SU-DHL-6 (cell line): ENCODE data around the gene AMBP.

Experiments used
- H2AFZ ChIP-seq: fragments of 200-600 bp; sonication (generic); 2 replicates; pipeline ENCODE4 v1.6.1; 2014; ENCODE audit warnings: low read depth, mild to moderate bottlenecking, moderate library complexity, mixed read lengths, antibody characterized with exemption, low read length; ENCODE audit not compliant: severe bottlenecking
- H3F3A ChIP-seq: fragments of 200-600 bp; shearing (Covaris generic); 2 replicates; pipeline ENCODE4 v1.6.0; 2016; ENCODE audit warnings: antibody characterized with exemption, mild to moderate bottlenecking; ENCODE audit not compliant: insufficient read depth
- H3K27ac ChIP-seq: fragments of 200-600 bp; sonication (generic); 2 replicates; pipeline ENCODE4 v1.5.1; 2016; ENCODE audit warnings: low read depth, mild to moderate bottlenecking, low read length, moderate library complexity, mixed read lengths
- H3K27me3 ChIP-seq: fragments of 200-600 bp; sonication (generic), shearing (Covaris generic); 2 replicates; pipeline ENCODE4 v1.6.0; 2014; ENCODE audit warnings: mild to moderate bottlenecking, low read length
- H3K36me3 ChIP-seq: fragments of 200-600 bp; sonication (generic); 2 replicates; pipeline ENCODE4 v1.6.1; 2014; ENCODE audit warnings: mild to moderate bottlenecking, low read length, mixed read lengths
- H3K4me2 ChIP-seq: fragments of 300-600, 200-600 bp; shearing (Covaris generic), sonication (generic); 2 replicates; pipeline ENCODE4 v1.6.0; 2014; ENCODE audit warnings: low read length, low read depth, mild to moderate bottlenecking; ENCODE audit not compliant: poor library complexity, severe bottlenecking
- H3K4me3 ChIP-seq: fragments of 200-600 bp; sonication (generic); 2 replicates; pipeline ENCODE4 v1.5.1; 2014; ENCODE audit warnings: antibody characterized with exemption, low read length, mild to moderate bottlenecking, mixed read lengths; ENCODE audit not compliant: insufficient read depth, poor library complexity, severe bottlenecking
- H3K79me2 ChIP-seq: fragments of 200-600 bp; sonication (generic); 2 replicates; pipeline ENCODE4 v1.6.1; 2014; ENCODE audit warnings: mild to moderate bottlenecking, low read length, moderate library complexity; ENCODE audit not compliant: insufficient read depth
- H3K9ac ChIP-seq: fragments of 200-600 bp; sonication (generic); 2 replicates; pipeline ENCODE4 v1.7.0; 2014; ENCODE audit warnings: mild to moderate bottlenecking, low read length
- H3K9me2 ChIP-seq: fragments of 200-600 bp; sonication (generic); replicated peaks from 2 replicates; pipeline ENCODE4 v1.6.1; 2014; ENCODE audit warnings: low read length; ENCODE audit not compliant: insufficient read depth
- H3K9me3 ChIP-seq: fragments of 200-600 bp; sonication (generic); 2 replicates; pipeline ENCODE4 v1.6.1; 2014; ENCODE audit warnings: low read length, mixed read lengths; ENCODE audit not compliant: insufficient read depth
- H4K20me1 ChIP-seq: fragments of 200-600 bp; sonication (generic); 2 replicates; pipeline ENCODE4 v1.6.1; 2014; ENCODE audit warnings: low read depth, mild to moderate bottlenecking, antibody characterized with exemption, low read length, moderate library complexity, mixed read lengths
- CTCF ChIP-seq: fragments of 200-600 bp; sonication (generic); IDR thresholded peaks from one replicate; pipeline ENCODE4 v1.5.1; 2017; ENCODE audit warnings: antibody characterized with exemption, mild to moderate bottlenecking, low read length, moderate library complexity; ENCODE audit not compliant: insufficient read depth, poor library complexity, severe bottlenecking
- EZH2phosphoT487 ChIP-seq: fragments of 200-600 bp; sonication (generic), shearing (Covaris generic); conservative IDR thresholded peaks from 2 replicates; pipeline ENCODE4 v1.6.1; 2018; ENCODE audit warnings: mild to moderate bottlenecking, antibody characterized with exemption, low read length, moderate library complexity, mixed read lengths

AMBP gene

GRCh38 chr9:114011313-114011712 lies 66.8 kb downstream of the AMBP start:
- Histone ChIP-seq H3K9me2 (no peaks in the 10 kb centered on the region), H4K20me1 (no peaks in the 10 kb centered on the region), H3K9me3 (no peaks in the 10 kb centered on the region), H3K79me2 (no peaks in the 10 kb centered on the region), H3K4me2 (no peak overlapping the region), H3K9ac (no peak overlapping the region), H3K4me3 (no peak overlapping the region), H3K36me3 (no peaks in the 10 kb centered on the region), H3F3A (no peaks in the 10 kb centered on the region), H2AFZ (no peak overlapping the region), H3K27ac (no peak overlapping the region), H3K27me3 (no peaks in the 10 kb centered on the region)
- no peak for TF ChIP-seq EZH2phosphoT487
- TF ChIP-seq CTCF, result no peak
